ENCODE measurements around the gene PBRM1. TPM values are rescaled to one million over a fixed set of nuclear protein-coding genes. Genes with fewer than 3 reads are reported as not detected.
A peak's percentile ranks its signal among the peaks of the same experiment; 100 is the strongest.

PBRM1 gene
- total RNA-seq, 1 donor from 2014 or later: 116 TPM

DNA sequence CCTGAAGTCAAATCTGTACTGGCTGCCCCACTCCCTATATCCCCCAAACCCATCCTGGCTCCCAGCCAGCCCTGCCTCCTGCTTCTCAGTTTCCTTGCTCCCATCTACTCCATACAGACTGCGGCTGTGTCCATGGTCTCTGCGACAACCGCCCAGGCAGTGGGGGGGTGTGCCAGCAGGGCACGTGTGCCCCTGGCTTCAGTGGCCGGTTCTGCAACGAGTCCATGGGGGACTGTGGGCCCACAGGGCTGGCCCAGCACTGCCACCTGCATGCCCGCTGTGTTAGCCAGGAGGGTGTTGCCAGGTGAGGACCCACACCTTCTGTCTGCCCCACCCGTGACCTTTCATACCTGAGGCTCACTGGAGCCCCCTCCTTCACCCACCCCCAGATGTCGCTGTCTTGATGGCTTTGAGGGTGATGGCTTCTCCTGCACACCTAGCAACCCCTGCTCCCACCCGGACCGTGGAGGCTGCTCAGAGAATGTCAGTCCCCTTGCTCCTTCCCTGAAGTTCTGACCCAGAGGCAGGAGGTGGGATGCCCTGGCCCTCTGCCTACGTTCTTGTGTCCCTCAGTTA, 175.9 kb downstream of the PBRM1 start:
- Mint-ChIP-seq H3K9me3 (no peaks in the 10 kb centered on the region), H3K36me3 (no peaks in the 10 kb centered on the region), H3K4me1 (peaks cover 8% of the 10 kb centered on the region), H3K4me3 (no peak overlapping the region), H3K27me3 (ENCODE audit: insufficient read depth, low read depth) (peaks cover 2% of the 10 kb centered on the region), H3K27ac (peak overlapping the region; percentile 33)
- H3K9me3 ChIP-seq (ENCODE audit: low read depth): no peaks in the 10 kb centered on the region
- H3K79me2 ChIP-seq (ENCODE audit: low read depth): no peaks in the 10 kb centered on the region
- H2AFZ ChIP-seq (replicated peaks): no peak overlapping the region
- H3K36me3 ChIP-seq: no peaks in the 10 kb centered on the region
- H3F3A ChIP-seq (ENCODE audit: low read depth): no peaks in the 10 kb centered on the region
- no peaks in the 10 kb centered on the region for H4K20me1 ChIP-seq (ENCODE audit: low read depth)
- TF ChIP-seq EZH2 (IDR thresholded peaks at IDR 0.05): no peak
- no peak overlapping the region for H3K4me3 ChIP-seq
- H3K4me2 ChIP-seq: no peak overlapping the region
- no peak for DNase-seq (ENCODE audit: low spot score)
- H3K9ac ChIP-seq: no peak overlapping the region
- H3K27me3 ChIP-seq: no peaks in the 10 kb centered on the region
- H3K4me1 ChIP-seq: peaks cover 19% of the 10 kb centered on the region
- no peak overlapping the region for H3K27ac ChIP-seq

DNA sequence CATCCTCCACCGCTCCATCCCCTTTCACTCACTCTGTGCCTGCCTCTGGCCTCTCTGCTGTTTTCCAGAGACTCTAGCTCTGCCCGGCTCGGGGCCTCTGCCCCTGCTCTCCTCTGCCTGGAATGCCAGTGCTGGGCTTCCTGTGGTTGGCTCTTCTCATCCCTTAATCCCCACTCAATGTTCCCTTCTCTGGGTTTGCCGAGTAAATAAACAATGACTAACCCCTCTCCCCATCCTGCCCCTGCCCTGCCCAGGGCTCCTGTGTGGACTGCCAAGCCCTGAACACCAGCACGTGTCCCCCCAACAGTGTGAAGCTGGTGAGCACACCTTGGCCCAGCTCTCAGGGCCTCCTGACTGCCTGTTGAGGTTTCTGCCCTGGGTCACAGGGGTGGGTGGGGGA, 178.4 kb downstream of the PBRM1 start:
- TF ChIP-seq, protein P1, sequence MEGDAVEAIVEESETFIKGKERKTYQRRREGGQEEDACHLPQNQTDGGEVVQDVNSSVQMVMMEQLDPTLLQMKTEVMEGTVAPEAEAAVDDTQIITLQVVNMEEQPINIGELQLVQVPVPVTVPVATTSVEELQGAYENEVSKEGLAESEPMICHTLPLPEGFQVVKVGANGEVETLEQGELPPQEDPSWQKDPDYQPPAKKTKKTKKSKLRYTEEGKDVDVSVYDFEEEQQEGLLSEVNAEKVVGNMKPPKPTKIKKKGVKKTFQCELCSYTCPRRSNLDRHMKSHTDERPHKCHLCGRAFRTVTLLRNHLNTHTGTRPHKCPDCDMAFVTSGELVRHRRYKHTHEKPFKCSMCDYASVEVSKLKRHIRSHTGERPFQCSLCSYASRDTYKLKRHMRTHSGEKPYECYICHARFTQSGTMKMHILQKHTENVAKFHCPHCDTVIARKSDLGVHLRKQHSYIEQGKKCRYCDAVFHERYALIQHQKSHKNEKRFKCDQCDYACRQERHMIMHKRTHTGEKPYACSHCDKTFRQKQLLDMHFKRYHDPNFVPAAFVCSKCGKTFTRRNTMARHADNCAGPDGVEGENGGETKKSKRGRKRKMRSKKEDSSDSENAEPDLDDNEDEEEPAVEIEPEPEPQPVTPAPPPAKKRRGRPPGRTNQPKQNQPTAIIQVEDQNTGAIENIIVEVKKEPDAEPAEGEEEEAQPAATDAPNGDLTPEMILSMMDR (IDR thresholded peaks at IDR 0.05): no peak
- TF ChIP-seq EZH2 (IDR thresholded peaks at IDR 0.05) (no peak), EZH2phosphoT487 (IDR thresholded peaks at IDR 0.05) (no peak)
- peak; percentile 66 for DNase-seq (ENCODE audit: low spot score)
- Mint-ChIP-seq H3K4me3 (no peak overlapping the region), H3K4me1 (peaks cover 8% of the 10 kb centered on the region), H3K27me3 (ENCODE audit: insufficient read depth, low read depth) (peaks cover 2% of the 10 kb centered on the region), H3K9me3 (no peaks in the 10 kb centered on the region), H3K36me3 (no peaks in the 10 kb centered on the region), H3K27ac (peak overlapping the region; percentile 50)
- H3F3A ChIP-seq (ENCODE audit: low read depth): no peaks in the 10 kb centered on the region
- no peaks in the 10 kb centered on the region for H3K27me3 ChIP-seq
- no peaks in the 10 kb centered on the region for H3K36me3 ChIP-seq
- no peaks in the 10 kb centered on the region for H3K79me2 ChIP-seq (ENCODE audit: low read depth)
- no peak overlapping the region for H3K4me3 ChIP-seq
- H3K4me2 ChIP-seq: peak overlapping the region; percentile 7
- H3K9ac ChIP-seq: no peak overlapping the region
- H4K20me1 ChIP-seq (ENCODE audit: low read depth): no peaks in the 10 kb centered on the region
- no peaks in the 10 kb centered on the region for H3K9me3 ChIP-seq (ENCODE audit: low read depth)
- H3K27ac ChIP-seq: no peak overlapping the region
- H3K4me1 ChIP-seq: peaks cover 19% of the 10 kb centered on the region
- no peak overlapping the region for H2AFZ ChIP-seq (replicated peaks)

DNA sequence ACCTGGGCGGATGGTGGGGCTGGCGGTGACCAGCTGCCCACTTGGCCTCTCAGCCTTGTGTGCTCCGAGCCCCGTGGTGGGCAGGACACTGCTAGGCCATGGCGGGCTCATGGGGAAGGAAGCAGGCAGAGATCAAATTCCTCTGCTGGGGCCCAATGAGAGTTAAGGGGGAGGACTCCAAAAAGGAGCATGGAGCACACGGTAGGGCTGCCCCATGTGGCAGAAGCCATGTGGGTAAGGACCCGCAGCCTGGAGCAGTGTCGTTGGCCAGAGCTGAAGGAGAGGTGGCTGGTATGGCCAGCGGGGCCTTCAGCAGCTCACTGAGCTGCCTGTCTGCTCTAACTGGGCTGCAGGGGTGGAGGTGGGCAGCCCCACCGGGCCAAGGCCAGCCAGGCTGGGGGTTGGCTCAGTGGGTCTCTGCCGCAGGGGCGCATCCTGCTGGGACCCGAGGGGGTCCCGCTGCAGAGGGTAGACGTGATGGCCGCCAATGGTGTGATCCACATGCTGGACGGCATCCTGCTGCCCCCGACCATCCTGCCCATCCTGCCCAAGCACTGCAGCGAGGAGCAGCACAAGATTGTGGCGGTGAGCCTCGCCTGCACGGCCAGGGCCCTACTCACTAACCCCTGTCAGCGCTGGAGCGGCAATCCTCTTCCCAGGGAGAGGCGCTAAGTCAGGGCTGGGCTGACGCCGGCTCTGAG, 179.3 kb downstream of the PBRM1 start:
- Histone ChIP-seq H3K36me3 (no peaks in the 10 kb centered on the region), H3K4me3 (no peak overlapping the region), H2AFZ (replicated peaks) (no peak overlapping the region), H3K4me1 (peaks cover 19% of the 10 kb centered on the region), H3K27ac (no peak overlapping the region), H3K9ac (no peak overlapping the region), H3F3A (ENCODE audit: low read depth) (no peaks in the 10 kb centered on the region), H3K79me2 (ENCODE audit: low read depth) (no peaks in the 10 kb centered on the region), H4K20me1 (ENCODE audit: low read depth) (no peaks in the 10 kb centered on the region), H3K4me2 (no peak overlapping the region), H3K27me3 (no peaks in the 10 kb centered on the region), H3K9me3 (ENCODE audit: low read depth) (no peaks in the 10 kb centered on the region)
- Mint-ChIP-seq H3K36me3 (no peaks in the 10 kb centered on the region), H3K27me3 (ENCODE audit: insufficient read depth, low read depth) (peaks cover 4% of the 10 kb centered on the region), H3K4me1 (peaks cover 8% of the 10 kb centered on the region), H3K27ac (peak overlapping the region; percentile 53), H3K4me3 (no peak overlapping the region), H3K9me3 (no peaks in the 10 kb centered on the region)
- no peak for DNase-seq (ENCODE audit: low spot score)
- TF ChIP-seq, protein P1 (IDR thresholded peaks at IDR 0.05): no peak
- TF ChIP-seq EZH2phosphoT487 (IDR thresholded peaks at IDR 0.05): no peak
- no peak for TF ChIP-seq EZH2 (IDR thresholded peaks at IDR 0.05)

DNA sequence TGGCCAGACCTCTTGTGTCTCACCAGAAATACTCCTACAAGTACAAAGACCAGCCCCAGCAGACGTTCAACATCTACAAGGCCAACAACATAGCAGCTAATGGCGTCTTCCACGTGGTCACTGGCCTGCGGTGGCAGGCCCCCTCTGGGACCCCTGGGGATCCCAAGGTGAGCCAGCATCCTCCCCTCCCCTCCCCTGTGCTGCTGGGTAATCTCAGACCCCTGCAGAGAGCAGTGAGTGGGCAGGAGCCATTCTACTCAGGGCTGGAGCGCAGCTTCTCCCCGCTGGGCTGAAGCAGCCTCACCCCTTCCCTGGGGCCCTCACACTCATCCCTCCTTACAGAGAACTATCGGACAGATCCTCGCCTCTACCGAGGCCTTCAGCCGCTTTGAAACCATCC, 180.7 kb downstream of the PBRM1 start:
- H3K4me2 ChIP-seq: no peak overlapping the region
- H3K4me3 ChIP-seq: no peak overlapping the region
- Mint-ChIP-seq H3K27ac (no peak overlapping the region), H3K36me3 (no peaks in the 10 kb centered on the region), H3K27me3 (ENCODE audit: insufficient read depth, low read depth) (peaks cover 4% of the 10 kb centered on the region), H3K4me3 (no peak overlapping the region), H3K9me3 (no peaks in the 10 kb centered on the region), H3K4me1 (peaks cover 8% of the 10 kb centered on the region)
- H3F3A ChIP-seq (ENCODE audit: low read depth): no peaks in the 10 kb centered on the region
- H4K20me1 ChIP-seq (ENCODE audit: low read depth): no peaks in the 10 kb centered on the region
- no peaks in the 10 kb centered on the region for H3K9me3 ChIP-seq (ENCODE audit: low read depth)
- H3K27ac ChIP-seq: no peak overlapping the region
- H3K9ac ChIP-seq: no peak overlapping the region
- DNase-seq (ENCODE audit: low spot score): no peak
- TF ChIP-seq EZH2phosphoT487 (IDR thresholded peaks at IDR 0.05) (no peak), EZH2 (IDR thresholded peaks at IDR 0.05) (no peak)
- TF ChIP-seq, protein P1 (IDR thresholded peaks at IDR 0.05): no peak
- H3K36me3 ChIP-seq: no peaks in the 10 kb centered on the region
- peaks cover 19% of the 10 kb centered on the region for H3K4me1 ChIP-seq
- no peaks in the 10 kb centered on the region for H3K27me3 ChIP-seq
- H3K79me2 ChIP-seq (ENCODE audit: low read depth): no peaks in the 10 kb centered on the region
- H2AFZ ChIP-seq (replicated peaks): no peak overlapping the region

Data from neural progenitor cell (in vitro differentiated cells).